ENCODE results near the gene CXCR4. TPM values are rescaled to one million over a fixed set of nuclear protein-coding genes. Genes with fewer than 3 reads are reported as not detected.

Gene CXCR4
- total and polyA plus RNA-seq, 2 donors (not counting 1 experiment from before 2014, with no cell fraction given): 1,832 to 2,119 TPM

DNA sequence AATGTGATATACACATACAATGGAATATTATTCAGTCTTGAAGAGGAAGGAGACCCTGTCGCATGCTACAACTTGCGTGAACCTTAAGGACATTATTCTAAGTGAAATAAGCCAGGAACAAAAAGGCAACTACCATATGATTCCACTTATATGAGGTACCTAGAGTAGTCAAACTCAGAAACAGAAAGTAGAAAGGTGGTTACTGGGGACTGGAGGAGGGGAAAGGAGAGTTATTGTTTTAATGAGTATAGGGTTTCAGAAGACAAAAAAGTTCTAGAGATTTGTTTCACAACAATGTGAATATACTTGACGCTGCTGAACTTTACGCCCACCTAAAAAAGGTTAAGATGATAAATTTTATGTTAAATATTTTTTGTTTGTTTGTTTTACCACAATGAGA is 47.0 kb downstream of the CXCR4 start:
- Mint-ChIP-seq H3K27ac (no peak overlapping the region), H3K4me3 (no peak overlapping the region), H3K27me3 (no peaks in the 10 kb centered on the region), H3K9me3 (ENCODE audit: insufficient read depth) (no peaks in the 10 kb centered on the region), H3K4me1 (peaks cover 33% of the 10 kb centered on the region)
- no peak overlapping the region for H3K9ac ChIP-seq (ENCODE audit: low read length)
- ATAC-seq (ENCODE audit: low read depth) (no peak), DNase-seq (no peak)
- H3K27ac ChIP-seq (ENCODE audit: low read length in 2 of 2): no peak overlapping the region
- TF ChIP-seq EZH2 (IDR thresholded peaks at IDR 0.05; ENCODE audit: borderline replicate concordance, insufficient read depth, low read depth, low read length, poor library complexity, severe bottlenecking): no peak
- TF ChIP-seq, protein P1, sequence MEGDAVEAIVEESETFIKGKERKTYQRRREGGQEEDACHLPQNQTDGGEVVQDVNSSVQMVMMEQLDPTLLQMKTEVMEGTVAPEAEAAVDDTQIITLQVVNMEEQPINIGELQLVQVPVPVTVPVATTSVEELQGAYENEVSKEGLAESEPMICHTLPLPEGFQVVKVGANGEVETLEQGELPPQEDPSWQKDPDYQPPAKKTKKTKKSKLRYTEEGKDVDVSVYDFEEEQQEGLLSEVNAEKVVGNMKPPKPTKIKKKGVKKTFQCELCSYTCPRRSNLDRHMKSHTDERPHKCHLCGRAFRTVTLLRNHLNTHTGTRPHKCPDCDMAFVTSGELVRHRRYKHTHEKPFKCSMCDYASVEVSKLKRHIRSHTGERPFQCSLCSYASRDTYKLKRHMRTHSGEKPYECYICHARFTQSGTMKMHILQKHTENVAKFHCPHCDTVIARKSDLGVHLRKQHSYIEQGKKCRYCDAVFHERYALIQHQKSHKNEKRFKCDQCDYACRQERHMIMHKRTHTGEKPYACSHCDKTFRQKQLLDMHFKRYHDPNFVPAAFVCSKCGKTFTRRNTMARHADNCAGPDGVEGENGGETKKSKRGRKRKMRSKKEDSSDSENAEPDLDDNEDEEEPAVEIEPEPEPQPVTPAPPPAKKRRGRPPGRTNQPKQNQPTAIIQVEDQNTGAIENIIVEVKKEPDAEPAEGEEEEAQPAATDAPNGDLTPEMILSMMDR (IDR thresholded peaks at IDR 0.05): no peak
- WGBS (ENCODE audit: insufficient coverage): no CpG with 5 or more reads among the region's 4 CpGs
- no peak overlapping the region for H2AFZ ChIP-seq (ENCODE audit: insufficient read depth, low read depth, low read length, poor library complexity, severe bottlenecking)
- POLR2A ChIA-PET: no interaction called here
- H3K36me3 ChIP-seq (replicated peaks in 1 of 2; ENCODE audit: control extremely low read depth in 1 of 2, control insufficient read depth in 1 of 2, extremely low read depth in 1 of 2, insufficient read depth in 2 of 2, low read length in 1 of 2): no peaks in the 10 kb centered on the region
- no peaks in the 10 kb centered on the region for H4K20me1 ChIP-seq (ENCODE audit: control insufficient read depth, insufficient read depth, low read length, poor library complexity, severe bottlenecking)
- peaks cover 3 to 9% (median 6%) of the 10 kb centered on the region in 3 donors for H3K9me3 ChIP-seq (ENCODE audit: control extremely low read depth in 1 of 3, control insufficient read depth in 2 of 3, insufficient read depth in 1 of 3, low read length in 2 of 3)
- no peak overlapping the region for H3K4me2 ChIP-seq (replicated peaks; ENCODE audit: low read depth, low read length, poor library complexity, severe bottlenecking)
- intact Hi-C loops (cut with micrococcal nuclease): no loop called here
- H3K4me1 ChIP-seq (ENCODE audit: control insufficient read depth in 2 of 2, insufficient read depth in 2 of 2, low read length in 2 of 2): peaks cover 15% of the 10 kb centered on the region in 2 donors
- no peak overlapping the region for H3K4me3 ChIP-seq (ENCODE audit: control extremely low read depth in 1 of 5, extremely low read depth in 1 of 5, insufficient read depth in 1 of 5, low read depth in 2 of 5, low read length in 4 of 5)
- H3K27me3 ChIP-seq (replicated peaks in 1 of 4; ENCODE audit: control extremely low read depth in 1 of 4, control insufficient read depth in 3 of 4, insufficient read depth in 4 of 4, low read length in 3 of 4): no peaks in the 10 kb centered on the region
- H3K79me2 ChIP-seq (ENCODE audit: control insufficient read depth, insufficient read depth, low read length): no peaks in the 10 kb centered on the region
- CTCF ChIA-PET: no interaction called here

GRCh38 chr2:136069773-136070172 is 48.2 kb downstream of the CXCR4 start:
- POLR2A ChIA-PET: no interaction called here

More at GRCh38 chr2:136069773-136070172, 48.2 kb downstream of the CXCR4 start:
- no peak overlapping the region for H3K4me3 ChIP-seq (ENCODE audit: control extremely low read depth in 1 of 5, extremely low read depth in 1 of 5, insufficient read depth in 1 of 5, low read depth in 2 of 5, low read length in 4 of 5)
- DNase-seq: no peak
- H3K27me3 ChIP-seq (replicated peaks in 1 of 4; ENCODE audit: control extremely low read depth in 1 of 4, control insufficient read depth in 3 of 4, insufficient read depth in 4 of 4, low read length in 3 of 4): no peaks in the 10 kb centered on the region
- intact Hi-C loops (cut with micrococcal nuclease): no loop called here
- H3K27ac Mint-ChIP-seq: no peak overlapping the region
- H4K20me1 ChIP-seq (ENCODE audit: control insufficient read depth, insufficient read depth, low read length, poor library complexity, severe bottlenecking): no peaks in the 10 kb centered on the region
- H3K79me2 ChIP-seq (ENCODE audit: control insufficient read depth, insufficient read depth, low read length): no peaks in the 10 kb centered on the region
- H3K27ac ChIP-seq (ENCODE audit: low read length in 2 of 2): no peak overlapping the region
- TF ChIP-seq, protein P1 (IDR thresholded peaks at IDR 0.05): no peak
- no peak for TF ChIP-seq EZH2 (IDR thresholded peaks at IDR 0.05; ENCODE audit: borderline replicate concordance, insufficient read depth, low read depth, low read length, poor library complexity, severe bottlenecking)
- H3K4me3 Mint-ChIP-seq: no peak overlapping the region
- H3K27me3 Mint-ChIP-seq: no peaks in the 10 kb centered on the region
- H3K36me3 ChIP-seq (replicated peaks in 1 of 2; ENCODE audit: control extremely low read depth in 1 of 2, control insufficient read depth in 1 of 2, extremely low read depth in 1 of 2, insufficient read depth in 2 of 2, low read length in 1 of 2): no peaks in the 10 kb centered on the region
- H3K4me1 ChIP-seq (ENCODE audit: control insufficient read depth in 2 of 2, insufficient read depth in 2 of 2, low read length in 2 of 2): peaks cover 15% of the 10 kb centered on the region in 2 donors
- H2AFZ ChIP-seq (ENCODE audit: insufficient read depth, low read depth, low read length, poor library complexity, severe bottlenecking): no peak overlapping the region
- WGBS (ENCODE audit: insufficient coverage): no CpG with 5 or more reads among the region's 3 CpGs
- no peak overlapping the region for H3K9ac ChIP-seq (ENCODE audit: low read length)
- peaks cover 3 to 9% (median 6%) of the 10 kb centered on the region in 3 donors for H3K9me3 ChIP-seq (ENCODE audit: control extremely low read depth in 1 of 3, control insufficient read depth in 2 of 3, insufficient read depth in 1 of 3, low read length in 2 of 3)
- no peak overlapping the region for H3K4me2 ChIP-seq (replicated peaks; ENCODE audit: low read depth, low read length, poor library complexity, severe bottlenecking)
- no peak for ATAC-seq (ENCODE audit: low read depth)
- peaks cover 33% of the 10 kb centered on the region for H3K4me1 Mint-ChIP-seq
- no peaks in the 10 kb centered on the region for H3K9me3 Mint-ChIP-seq (ENCODE audit: insufficient read depth)
- CTCF ChIA-PET: no interaction called here
